ENCODE measurements around the gene RAB11FIP3.
"Not testable (repeated sequence)": the region's sequence is repeated elsewhere in the genome, so short reads cannot be mapped to it uniquely, and the experiment has no call there.

RAB11FIP3 gene

GRCh38 chr16:497258-497657 lies 71.8 kb downstream of the RAB11FIP3 start:
- DNase-seq: no peak

GRCh38 chr16:499924-500323 lies 74.5 kb downstream of the RAB11FIP3 start:
- DNase-seq: no peak

GRCh38 chr16:500709-501108 lies 75.3 kb downstream of the RAB11FIP3 start:
- DNase-seq: no peak

- DNase-seq: no peak
Observed at GRCh38 chr16:502179-502943, 76.9 kb downstream of the RAB11FIP3 start.

GRCh38 chr16:503150-504071 lies 78.0 kb downstream of the RAB11FIP3 start:
- DNase-seq: no peak

GRCh38 chr16:505479-506245 lies 80.2 kb downstream of the RAB11FIP3 start:
- DNase-seq: no peak

- no peak for DNase-seq
Observed at GRCh38 chr16:506246-506546, 80.7 kb downstream of the RAB11FIP3 start.

GRCh38 chr16:507527-507926 lies 82.1 kb downstream of the RAB11FIP3 start:
- not testable (repeated sequence) for DNase-seq

GRCh38 chr16:507996-508395 lies 82.5 kb downstream of the RAB11FIP3 start:
- DNase-seq: no peak

- no peak for DNase-seq
Observed at GRCh38 chr16:508884-509736, 83.7 kb downstream of the RAB11FIP3 start.

- no peak for DNase-seq
Observed at GRCh38 chr16:510066-510825, 84.8 kb downstream of the RAB11FIP3 start.

GRCh38 chr16:512802-513201 lies 87.4 kb downstream of the RAB11FIP3 start:
- DNase-seq: no peak

GRCh38 chr16:513950-514349 lies 88.5 kb downstream of the RAB11FIP3 start:
- no peak for DNase-seq

- no peak for DNase-seq
Observed at GRCh38 chr16:515175-515938, 89.9 kb downstream of the RAB11FIP3 start.

- DNase-seq: no peak
Observed at GRCh38 chr16:515939-516226, 90.4 kb downstream of the RAB11FIP3 start.

GRCh38 chr16:516301-516700 lies 90.9 kb downstream of the RAB11FIP3 start:
- no peak for DNase-seq

GRCh38 chr16:518858-519257 lies 93.4 kb downstream of the RAB11FIP3 start:
- DNase-seq: no peak

- no peak for DNase-seq
Observed at GRCh38 chr16:519425-519824, 94.0 kb downstream of the RAB11FIP3 start.

GRCh38 chr16:519841-520687 lies 94.6 kb downstream of the RAB11FIP3 start:
- DNase-seq: no peak

- no peak for DNase-seq
Observed at GRCh38 chr16:520847-521246, 95.4 kb downstream of the RAB11FIP3 start.
